WI38 (cell line): ENCODE measurements around the gene GIGYF2.

Source experiments
- H3K4me3 ChIP-seq: 2 replicates; pipeline ENCODE4 v1.5.1; 2011; ENCODE audit warnings: low read depth, mild to moderate bottlenecking, control low read depth, low read length
- CTCF ChIP-seq: IDR thresholded peaks from 2 replicates; pipeline ENCODE4 v1.5.1; 2012; ENCODE audit warnings: low read depth, mild to moderate bottlenecking, control low read depth, low read length

GIGYF2 gene

GRCh38 chr2:232873909-232874641, 176.9 kb downstream of the GIGYF2 start:
- H3K4me3 ChIP-seq: no peak overlapping the region
- TF ChIP-seq CTCF: no peak

- no peak overlapping the region for H3K4me3 ChIP-seq
- no peak for TF ChIP-seq CTCF
Measured at GRCh38 chr2:232874677-232875223, 177.6 kb downstream of the GIGYF2 start.

GRCh38 chr2:232875256-232876121, 178.4 kb downstream of the GIGYF2 start:
- no peak for TF ChIP-seq CTCF
- no peak overlapping the region for H3K4me3 ChIP-seq

GRCh38 chr2:232876161-232876977, 179.2 kb downstream of the GIGYF2 start:
- H3K4me3 ChIP-seq: no peak overlapping the region

GRCh38 chr2:232876978-232877441, 179.9 kb downstream of the GIGYF2 start:
- TF ChIP-seq CTCF: no peak
- no peak overlapping the region for H3K4me3 ChIP-seq

More at GRCh38 chr2:232876161-232876977, 179.2 kb downstream of the GIGYF2 start:
- TF ChIP-seq CTCF: no peak

GRCh38 chr2:232877940-232878511, 180.9 kb downstream of the GIGYF2 start:
- no peak overlapping the region for H3K4me3 ChIP-seq
- no peak for TF ChIP-seq CTCF
